HG03442 (cell line): ENCODE data around the gene GDPD5.
"Not testable (repeated sequence)": the region's sequence is repeated elsewhere in the genome, so short reads cannot be mapped to it uniquely, and the experiment has no call there.

Source experiments
- ATAC-seq: cut with Tn5 transposase; IDR thresholded peaks from one replicate; pipeline ENCODE4 v1.9.1; 2021; ENCODE audit warnings: mild to moderate bottlenecking, moderate library complexity; ENCODE audit not compliant: unreplicated experiment

GDPD5 gene

DNA sequence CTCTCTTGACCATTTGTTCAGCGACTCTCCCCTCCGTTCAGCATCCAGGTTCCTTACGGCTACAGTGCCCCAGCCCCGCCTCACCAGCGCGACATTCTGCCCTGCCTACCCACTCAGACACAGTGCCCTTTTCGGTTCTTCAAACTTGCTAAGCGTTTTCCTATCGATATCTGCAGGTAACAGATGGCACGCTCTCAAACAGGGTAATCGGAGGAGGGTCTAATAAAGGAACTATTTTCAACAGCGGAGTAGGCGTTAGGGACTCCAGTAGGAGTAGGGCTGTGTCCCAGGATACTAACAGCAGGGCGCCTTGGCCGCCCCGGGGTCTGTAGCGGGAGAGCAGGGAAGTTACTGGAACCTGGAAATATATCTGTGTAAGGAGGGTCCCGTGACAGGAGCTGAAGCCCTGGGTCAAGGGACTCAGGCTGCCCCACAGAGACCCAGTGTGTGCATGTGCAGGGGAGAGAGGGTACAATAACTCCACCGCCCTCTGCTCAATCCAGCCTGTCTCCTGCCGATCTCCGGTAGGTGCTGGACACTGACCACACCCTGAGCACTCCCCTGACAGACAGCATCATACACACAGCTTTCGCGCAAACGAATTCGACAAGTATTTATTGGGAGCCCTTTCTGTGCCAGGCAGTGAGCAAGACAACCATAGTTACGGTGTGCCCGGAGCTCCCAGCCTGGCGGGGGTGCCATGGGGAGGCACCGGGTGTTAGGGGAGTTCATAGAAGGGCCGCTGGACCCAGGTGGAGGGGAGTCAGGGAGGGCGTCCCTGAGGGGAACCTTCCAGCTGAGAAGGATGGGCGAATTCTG is 94.8 kb downstream of the GDPD5 start:
- no peak for ATAC-seq

DNA sequence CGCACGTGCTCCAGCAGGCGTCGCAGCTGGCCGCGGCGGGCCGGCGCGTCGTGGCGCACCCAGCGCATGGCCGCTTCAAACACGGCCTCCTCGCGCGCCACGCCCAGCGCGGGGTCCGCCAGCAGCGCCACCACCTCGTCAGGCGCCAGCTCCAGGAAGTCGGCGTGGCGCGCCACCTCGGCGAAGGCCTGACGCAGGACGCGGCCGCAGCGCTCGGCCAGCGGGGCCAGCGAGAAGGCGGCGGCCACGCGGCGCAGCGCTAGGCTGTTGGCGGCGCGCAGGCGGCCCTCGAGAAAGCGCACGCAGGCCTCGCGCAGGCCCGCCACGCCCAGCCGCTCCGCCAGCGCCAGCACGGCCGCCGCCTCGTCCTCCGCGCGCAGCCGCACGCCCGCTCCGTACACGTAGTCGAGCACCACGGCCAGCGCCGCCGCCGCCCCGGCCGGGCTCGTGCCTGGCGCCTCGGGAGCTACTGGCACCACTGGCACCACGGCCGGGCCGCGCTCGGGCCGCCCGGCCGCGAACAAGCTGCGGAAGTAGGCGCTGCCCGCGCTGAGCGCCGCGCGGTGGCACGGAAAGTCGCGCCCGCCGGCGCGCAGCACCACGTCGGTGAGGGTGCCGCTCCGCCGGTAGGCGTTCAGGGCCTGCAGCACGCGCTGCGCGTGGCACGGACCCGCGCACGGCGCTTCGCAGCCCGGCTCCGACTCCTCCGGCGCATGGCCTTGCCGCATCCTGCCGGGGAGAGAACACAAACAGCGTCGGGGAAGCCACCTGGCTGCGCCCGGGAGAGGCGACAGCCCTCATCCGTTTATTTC is 95.6 kb downstream of the GDPD5 start:
- ATAC-seq, result peak; percentile 57

DNA sequence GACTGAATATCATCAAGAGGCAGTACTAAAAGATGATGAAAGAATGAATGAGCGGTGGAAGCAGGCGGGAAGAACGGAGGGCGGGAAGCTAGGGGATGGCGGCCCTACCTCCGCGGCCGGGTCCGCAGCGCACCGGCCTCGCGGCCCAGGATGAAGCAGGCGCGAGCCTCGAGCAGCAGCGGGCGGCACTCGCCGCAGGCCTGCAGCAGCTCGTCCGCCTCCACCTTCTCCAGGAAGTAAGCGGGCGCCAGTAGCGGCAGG is 96.2 kb downstream of the GDPD5 start:
- ATAC-seq, result no peak

DNA sequence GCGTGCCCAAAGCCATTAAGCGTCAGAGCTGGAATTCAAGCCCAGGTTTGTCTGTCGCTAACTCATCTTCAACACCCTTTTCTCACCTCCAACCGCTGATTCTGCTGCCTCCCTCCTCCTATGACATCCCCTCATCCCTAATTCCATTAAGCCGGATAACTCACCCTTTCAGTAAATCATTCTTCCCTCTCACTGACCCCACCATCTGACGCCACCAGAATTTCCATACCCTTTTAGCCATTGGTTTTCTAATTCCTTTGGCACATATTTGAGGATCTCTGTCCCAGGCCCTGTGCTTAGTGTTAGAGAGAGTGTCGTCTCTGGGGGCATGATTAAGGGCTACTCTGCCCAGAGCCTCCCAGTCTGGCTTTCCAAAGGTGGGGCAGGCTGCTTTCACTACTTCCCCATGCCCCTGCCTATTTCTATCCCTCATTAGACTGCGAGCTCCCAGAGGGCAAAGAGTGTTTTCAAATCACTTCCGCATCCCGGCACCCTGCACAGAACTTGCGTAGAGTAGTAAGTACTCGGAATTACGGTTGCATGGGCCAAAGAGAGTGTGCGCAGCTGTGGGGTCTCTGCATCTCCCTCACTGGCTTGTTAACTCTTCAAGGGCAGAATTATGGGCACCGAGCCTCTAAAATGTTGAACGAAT is 96.6 kb downstream of the GDPD5 start:
- no peak for ATAC-seq

DNA sequence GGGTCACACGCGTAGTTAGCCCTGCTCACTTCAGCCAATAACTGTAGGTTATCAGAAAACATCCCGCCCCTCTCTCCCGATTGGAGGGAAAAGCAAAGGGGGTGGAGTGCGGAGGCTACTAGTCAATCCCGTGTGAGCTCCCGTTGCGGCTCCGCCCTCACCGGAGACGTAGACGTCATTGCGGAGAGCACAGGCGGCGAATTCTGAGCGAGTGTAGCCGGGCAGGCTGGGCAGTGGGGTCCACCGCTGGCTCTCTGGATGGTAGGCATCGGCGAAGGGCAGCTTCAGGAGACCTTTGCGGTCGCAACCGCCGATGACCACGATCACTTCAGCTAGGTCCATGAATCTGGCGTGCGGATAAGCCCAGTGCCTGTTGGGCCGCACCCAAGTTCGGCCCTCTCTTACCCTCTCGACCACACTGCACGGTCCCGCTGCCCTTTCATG is 97.4 kb downstream of the GDPD5 start:
- no peak for ATAC-seq

DNA sequence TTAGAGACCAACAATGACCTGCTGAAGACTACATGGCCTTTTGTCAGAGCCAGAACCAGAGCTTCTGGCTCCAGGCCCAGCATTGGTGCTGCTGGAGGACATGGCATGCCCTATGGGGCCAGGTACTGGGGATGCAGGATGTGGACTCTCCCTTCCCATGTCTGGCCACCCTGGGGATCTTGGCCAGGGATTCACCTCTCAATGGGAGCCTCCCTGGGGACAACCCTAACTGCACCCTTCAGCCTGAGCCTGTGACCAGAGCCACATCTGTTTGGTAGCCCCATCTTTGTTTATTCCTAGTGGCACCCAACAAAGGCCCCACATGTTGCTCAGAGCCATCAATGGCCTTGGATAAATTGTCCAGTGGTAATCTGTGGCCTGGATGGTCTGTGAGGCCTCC is 98.6 kb downstream of the GDPD5 start:
- ATAC-seq, result no peak

DNA sequence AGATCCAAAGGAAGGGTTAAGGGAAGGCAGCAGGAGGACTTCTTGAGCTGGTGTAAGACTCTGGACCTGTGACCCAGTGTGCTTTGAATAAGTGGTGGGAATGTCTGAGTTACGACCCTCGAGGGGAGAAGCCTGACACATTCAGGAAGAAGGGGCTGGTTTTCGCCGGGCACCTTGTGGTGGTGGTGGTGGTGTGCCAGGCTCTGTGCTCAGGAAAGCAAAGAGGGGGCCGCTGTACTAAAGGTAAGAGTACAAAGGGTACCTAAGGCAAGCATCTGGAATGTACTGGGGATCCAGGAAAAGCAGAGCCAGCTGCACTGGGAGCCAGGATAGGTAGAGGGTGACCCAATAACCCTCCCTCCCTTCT is 99.0 kb downstream of the GDPD5 start:
- no peak for ATAC-seq

DNA sequence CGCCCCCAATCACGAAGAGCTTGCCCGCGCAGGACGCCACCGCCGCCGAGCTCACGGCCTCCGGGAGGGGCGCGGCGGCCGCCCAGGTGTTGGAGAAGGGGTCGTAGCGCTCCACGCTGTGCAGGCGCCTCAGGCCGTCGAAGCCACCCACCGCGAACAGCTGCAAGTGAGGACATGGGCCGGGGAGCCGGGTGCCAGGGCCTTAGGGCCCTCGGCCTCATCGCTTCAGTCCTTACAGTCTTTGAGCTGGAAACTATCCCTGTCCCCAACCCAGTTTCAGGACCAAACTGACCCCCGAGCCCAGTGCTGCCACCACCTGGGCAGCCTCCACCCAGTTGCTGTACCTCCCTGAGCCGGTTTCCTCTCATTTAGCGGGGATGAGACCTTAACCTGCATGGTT is 100.3 kb downstream of the GDPD5 start:
- ATAC-seq, result no peak

DNA sequence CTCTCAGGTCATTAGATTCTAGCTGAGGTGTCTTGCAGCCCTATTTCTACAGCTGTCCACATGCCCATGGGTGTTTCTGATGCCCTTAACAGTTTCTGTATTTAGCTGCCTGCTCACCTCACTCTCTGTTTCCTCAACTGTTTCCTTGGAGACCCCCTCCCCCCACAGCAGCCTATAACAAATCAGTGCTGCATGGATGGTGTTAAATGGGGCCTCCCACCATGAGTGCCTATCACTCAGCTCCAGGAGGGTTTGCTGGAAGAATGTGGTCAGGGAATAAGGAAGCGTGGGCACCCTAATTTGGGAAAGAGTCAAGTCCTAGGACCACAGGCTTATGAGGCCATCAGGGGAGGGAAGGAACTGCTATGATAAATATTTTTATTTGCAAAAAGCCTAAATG is 101.3 kb downstream of the GDPD5 start:
- no peak for ATAC-seq

DNA sequence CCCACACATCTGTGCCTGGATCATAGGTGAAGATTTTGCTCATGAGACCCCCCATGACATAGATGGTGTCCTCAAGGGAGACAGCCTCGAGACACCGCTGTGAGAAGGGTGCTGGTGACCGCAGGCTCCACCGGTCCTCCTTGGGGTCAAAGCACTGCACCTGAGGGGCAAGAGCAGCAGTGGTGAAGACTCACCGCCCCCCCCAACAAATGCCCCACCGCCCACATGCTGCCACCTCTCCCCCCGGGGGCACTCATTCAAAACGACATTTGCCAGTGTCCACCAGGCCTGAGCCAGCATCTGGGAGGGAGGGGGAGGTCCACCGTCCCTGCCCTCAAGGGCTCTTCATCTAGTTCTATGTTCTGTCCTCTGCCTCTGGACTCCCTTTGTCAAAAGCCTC is 102.0 kb downstream of the GDPD5 start:
- no peak for ATAC-seq

DNA sequence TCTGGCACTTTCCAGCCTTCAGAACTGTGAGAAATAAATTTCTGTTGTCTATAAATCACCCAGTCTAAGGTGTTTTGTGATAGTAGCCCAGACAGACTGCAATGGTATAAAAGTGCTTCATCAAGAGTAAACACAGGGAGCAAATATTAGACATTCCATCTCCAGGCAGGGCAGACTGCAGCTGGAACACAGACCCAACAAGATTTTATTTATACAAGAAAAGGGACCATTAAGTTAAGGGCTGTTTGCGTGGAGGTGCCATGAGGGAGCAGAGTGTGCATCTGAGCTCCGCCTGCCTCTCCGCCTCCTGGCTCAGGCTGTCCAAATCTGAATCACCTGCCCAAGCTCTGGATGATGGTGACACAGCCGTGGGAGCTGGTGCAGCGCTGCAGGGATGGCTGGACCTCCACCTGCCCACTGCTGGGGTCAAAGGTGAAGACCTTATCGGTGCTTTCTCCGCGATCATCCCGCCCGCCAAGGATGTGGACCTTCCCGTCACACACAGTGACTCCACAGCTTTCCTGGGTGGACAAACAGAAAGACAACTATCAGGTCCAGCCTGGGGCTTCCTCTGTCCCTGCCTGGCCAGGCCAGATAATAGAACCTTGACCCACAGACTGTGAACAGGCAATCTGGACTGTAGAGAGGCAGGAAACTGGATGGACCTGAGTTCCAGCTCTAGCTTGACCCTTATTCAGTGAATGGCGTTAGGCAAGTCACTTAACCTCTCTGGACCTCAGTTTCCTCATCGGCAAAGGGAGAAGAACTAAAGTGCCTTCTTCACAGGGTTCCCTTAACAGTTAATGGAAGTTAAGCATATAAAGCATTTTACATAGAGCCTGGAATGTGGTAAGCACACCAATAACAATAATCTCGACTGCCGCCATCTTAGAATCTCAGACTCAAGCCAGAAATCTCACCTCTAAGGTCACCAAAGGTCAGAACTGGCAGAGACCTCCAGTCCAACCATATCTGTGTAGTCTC is 103.2 kb downstream of the GDPD5 start:
- ATAC-seq, result no peak

DNA sequence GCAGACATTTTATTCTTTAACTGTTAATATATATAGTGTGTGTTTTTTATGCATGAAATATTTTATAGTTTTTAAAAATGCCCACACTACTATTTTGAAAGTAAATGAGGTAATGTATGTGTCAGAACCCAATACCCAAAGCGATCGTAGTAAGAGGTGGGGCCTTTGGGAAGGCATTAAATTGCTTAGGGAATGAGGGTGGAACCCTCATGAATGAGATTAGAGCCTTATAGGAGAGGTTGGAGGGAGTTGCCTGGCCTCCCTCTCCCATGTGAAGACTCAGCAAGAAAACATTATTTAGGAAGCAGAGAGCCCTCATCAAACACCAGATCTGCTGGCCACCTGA is 103.9 kb downstream of the GDPD5 start:
- ATAC-seq, result no peak

DNA sequence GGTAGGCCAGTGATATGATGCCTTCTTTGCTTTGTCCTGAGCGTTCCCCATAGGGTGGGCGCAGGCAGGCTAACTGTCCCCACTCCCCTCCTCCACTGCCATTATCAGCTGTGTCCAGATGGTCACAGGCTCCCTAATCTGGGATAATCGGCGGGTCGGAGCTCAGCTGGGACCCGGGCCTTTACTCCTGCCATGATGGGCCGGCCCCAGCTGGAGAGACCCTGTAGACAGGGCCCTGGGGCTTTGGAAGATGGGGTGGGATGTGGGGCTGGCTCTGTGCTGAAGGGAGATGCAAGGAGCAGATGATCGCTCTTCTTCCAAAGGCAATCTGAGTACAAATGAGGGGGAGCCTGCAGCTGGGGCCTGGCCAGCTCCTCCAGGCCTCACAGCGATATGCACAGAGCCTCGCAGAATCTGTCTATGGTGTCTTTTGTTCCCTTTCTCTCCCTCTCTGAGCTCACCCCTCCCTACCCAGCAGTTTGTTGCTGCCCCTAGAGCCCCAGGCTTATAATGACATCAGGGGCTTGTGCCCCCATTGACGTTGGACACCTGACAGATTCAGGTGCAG is 104.6 kb downstream of the GDPD5 start:
- ATAC-seq, result no peak

DNA sequence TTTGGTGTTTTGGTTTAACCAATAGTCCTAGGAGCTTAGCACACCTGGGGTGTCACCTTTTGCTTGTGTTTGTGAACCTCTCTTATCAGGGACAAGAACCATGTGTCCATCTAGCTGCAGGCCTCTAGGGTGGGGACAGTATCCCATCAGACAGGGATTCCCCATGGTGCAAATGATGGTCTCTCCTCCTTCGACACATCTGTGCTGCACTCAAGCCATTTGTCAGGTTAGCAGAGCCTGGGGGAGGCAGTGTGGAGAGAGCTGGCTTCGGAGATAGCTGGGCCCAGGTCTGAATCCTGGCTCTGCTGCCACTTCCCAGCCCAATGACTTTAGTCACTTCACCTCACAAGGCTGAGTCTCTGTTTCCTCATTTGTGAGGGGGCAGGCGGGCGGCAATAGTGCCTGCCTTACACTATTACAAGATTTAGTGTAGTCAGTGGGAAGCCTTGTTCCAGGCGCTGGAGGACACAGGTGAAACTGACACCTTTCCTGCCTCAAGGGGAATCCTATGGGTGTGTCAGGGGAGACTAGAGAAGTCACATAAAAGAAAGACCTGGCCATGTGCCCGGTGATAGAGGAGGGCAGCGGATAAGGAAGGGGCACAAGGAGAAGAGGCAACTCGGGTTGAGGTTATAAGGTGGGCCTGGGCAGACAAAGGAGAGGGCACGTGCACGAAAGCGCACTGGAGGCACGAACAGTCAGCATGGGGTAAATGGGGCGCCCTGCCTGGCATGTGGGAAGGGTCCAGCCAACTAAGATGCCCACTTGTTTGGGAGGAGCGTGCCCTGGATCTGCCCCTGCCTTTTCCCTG is 105.3 kb downstream of the GDPD5 start:
- ATAC-seq, result no peak

DNA sequence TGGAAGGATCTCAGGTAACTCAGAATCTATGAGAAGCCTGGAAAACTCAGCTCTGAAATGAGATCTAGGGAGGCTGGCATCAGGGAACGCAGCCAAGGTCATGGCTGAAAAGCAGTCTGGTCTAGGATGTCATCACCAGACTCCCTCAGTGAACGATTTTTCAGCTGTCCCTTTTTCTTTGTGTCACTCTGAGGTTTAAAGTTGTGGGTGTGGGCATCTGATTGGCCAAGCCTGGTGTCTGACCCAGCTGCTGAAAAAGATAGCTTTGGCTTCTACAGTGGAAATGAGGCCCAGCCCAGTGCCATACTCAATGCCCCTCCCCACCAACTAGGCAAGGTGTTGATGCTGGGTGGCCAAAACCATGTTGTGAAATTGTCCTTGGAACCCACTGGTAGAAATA is 111.9 kb downstream of the GDPD5 start:
- ATAC-seq, result no peak

DNA sequence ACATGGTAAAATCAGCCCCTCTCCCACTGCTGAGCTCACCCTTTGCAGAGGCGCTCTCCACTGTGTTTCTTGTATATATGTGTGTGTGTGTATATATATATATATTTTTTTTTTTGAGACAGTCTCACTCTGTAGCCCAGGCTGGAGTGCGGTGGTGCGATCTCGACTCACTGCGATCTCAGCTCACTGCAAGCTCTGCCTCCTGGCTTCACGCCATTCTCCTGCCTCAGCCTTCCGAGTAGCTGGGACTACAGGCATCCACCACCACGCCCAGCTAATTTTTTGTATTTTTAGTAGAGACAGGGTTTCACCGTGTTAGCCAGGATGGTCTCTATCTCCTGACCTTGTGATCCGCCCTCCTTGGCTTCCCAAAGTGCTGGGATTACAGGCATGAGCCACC is 112.6 kb downstream of the GDPD5 start:
- not testable (repeated sequence) for ATAC-seq

DNA sequence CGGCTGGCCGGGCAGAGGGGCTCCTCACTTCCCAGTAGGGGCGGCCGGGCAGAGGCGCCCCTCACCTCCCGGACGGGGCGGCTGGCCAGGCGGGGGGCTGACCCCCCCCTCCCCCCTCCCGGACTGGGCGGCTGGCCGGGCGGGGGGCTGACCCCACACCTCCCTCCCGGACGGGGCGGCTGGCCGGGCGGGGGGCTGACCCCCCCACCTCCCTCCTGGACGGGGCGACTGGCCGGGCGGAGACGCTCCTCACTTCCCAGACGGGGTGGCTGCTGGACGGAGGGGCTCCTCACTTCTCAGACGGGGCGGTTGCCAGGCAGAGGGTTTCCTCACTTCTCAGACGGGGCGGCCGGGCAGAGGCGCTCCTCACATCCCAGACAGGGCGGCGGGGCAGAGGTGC is 115.8 kb downstream of the GDPD5 start:
- ATAC-seq, result not testable (repeated sequence)

DNA sequence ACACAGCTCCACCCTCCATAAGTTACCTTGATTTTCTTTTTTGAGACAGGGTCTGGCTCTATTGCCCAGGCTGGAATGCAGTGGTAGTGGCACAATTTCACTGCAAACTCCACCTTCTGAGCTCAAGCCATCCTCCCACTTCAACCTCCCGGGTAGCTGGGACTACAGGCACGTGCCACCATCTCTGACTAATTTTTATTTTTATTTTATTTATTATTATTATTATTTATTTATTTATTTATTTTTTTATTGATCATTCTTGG is 116.9 kb downstream of the GDPD5 start:
- no peak for ATAC-seq

DNA sequence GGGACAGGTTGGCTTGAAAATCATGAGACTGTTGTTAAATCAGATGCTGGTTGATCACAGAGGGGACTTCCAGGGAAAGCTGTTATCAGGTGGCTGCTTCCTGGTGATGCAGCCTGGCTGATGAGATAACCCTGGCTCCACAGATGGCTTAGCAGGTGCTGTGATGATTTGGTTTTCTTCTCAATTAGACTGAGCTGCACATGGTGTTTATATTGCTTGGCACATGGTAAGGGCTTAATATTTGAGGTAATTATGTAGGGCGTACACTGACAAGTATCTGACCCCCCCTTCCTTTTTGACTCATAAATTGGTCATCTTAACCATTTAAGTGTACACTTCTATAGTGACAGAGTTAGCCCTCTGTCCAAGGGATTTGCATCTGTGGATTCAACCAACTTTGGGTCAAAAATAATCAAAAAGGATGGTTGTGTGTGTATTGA is 119.4 kb downstream of the GDPD5 start:
- no peak for ATAC-seq
